ENCODE measurements around the gene MKX. TPM values are rescaled to one million over a fixed set of nuclear protein-coding genes. Genes with fewer than 3 reads are reported as not detected.

MKX gene
- total RNA-seq, 1 donor from 2014 or later, result not detected

DNA sequence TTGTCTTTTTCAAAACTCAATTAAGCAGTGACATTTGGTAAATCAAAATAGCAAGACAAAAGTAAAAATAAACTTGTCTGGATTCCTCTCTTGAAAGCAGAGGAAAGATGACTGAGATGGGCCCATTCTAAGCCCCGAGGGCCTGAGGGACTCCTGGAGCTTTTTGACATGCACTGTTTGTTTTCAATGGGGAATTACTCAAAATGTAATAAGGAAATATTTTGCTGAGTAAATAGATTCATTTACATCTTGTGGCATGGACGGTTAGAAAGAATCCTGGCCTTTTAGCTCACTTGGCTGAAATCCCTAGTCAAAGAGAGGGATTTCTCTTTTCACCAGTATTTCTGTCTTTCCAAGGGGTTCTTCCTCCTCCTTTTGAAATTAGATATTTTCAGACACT lies 108.0 kb downstream of the MKX start:
- TF ChIP-seq, protein P1, sequence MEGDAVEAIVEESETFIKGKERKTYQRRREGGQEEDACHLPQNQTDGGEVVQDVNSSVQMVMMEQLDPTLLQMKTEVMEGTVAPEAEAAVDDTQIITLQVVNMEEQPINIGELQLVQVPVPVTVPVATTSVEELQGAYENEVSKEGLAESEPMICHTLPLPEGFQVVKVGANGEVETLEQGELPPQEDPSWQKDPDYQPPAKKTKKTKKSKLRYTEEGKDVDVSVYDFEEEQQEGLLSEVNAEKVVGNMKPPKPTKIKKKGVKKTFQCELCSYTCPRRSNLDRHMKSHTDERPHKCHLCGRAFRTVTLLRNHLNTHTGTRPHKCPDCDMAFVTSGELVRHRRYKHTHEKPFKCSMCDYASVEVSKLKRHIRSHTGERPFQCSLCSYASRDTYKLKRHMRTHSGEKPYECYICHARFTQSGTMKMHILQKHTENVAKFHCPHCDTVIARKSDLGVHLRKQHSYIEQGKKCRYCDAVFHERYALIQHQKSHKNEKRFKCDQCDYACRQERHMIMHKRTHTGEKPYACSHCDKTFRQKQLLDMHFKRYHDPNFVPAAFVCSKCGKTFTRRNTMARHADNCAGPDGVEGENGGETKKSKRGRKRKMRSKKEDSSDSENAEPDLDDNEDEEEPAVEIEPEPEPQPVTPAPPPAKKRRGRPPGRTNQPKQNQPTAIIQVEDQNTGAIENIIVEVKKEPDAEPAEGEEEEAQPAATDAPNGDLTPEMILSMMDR (IDR thresholded peaks at IDR 0.05; ENCODE audit: unreplicated experiment), result no peak
- Mint-ChIP-seq H3K27me3 (ENCODE audit: low read depth) (no peaks in the 10 kb centered on the region), H3K36me3 (no peaks in the 10 kb centered on the region), H3K9me3 (peaks cover 17% of the 10 kb centered on the region), H3K4me3 (no peak overlapping the region), H3K4me1 (peaks cover 4% of the 10 kb centered on the region), H3K27ac (no peak overlapping the region)
- DNase-seq (ENCODE audit: low spot score in 2 of 2, unreplicated experiment in 2 of 2), result no peak

- Mint-ChIP-seq H3K4me3 (no peak overlapping the region), H3K9me3 (peaks cover 15% of the 10 kb centered on the region), H3K4me1 (peaks cover 4% of the 10 kb centered on the region), H3K36me3 (no peaks in the 10 kb centered on the region), H3K27me3 (ENCODE audit: low read depth) (no peaks in the 10 kb centered on the region), H3K27ac (no peak overlapping the region)
- TF ChIP-seq, protein P1 (IDR thresholded peaks at IDR 0.05; ENCODE audit: unreplicated experiment), result no peak
- DNase-seq (ENCODE audit: low spot score in 2 of 2, unreplicated experiment in 2 of 2), result no peak
Measured at GRCh38 chr10:27636816-27637215, 108.8 kb downstream of the MKX start.

- Mint-ChIP-seq H3K9me3 (peaks cover 11% of the 10 kb centered on the region), H3K4me1 (peaks cover 4% of the 10 kb centered on the region), H3K36me3 (no peaks in the 10 kb centered on the region), H3K4me3 (no peak overlapping the region), H3K27ac (no peak overlapping the region), H3K27me3 (ENCODE audit: low read depth) (no peaks in the 10 kb centered on the region)
- TF ChIP-seq, protein P1 (IDR thresholded peaks at IDR 0.05; ENCODE audit: unreplicated experiment), result no peak
- DNase-seq (ENCODE audit: low spot score in 2 of 2, unreplicated experiment in 2 of 2), result no peak
Measured at GRCh38 chr10:27635699-27636270, 109.8 kb downstream of the MKX start.

DNA sequence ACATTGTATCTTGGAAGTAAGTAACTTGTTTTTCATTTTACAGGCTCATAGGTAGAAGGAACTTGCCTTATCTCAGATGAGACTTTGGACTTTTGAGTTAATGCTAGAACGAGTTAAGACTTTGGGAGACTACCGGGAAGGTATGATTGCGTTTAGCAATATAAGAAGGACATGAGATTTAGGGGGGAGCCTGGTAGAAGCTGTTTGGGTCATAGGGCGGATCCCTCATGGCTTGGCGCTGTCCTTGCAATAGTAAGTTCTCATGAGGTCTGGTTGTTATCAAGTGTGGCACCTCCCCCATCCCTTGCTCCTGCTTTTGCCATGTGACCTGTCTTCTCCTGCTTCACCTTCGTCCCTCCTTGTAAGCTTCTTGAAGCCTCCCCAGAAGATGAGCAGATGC lies 110.3 kb downstream of the MKX start:
- Mint-ChIP-seq H3K9me3 (peaks cover 11% of the 10 kb centered on the region), H3K4me1 (peaks cover 4% of the 10 kb centered on the region), H3K27ac (no peak overlapping the region), H3K27me3 (ENCODE audit: low read depth) (no peaks in the 10 kb centered on the region), H3K4me3 (no peak overlapping the region), H3K36me3 (no peaks in the 10 kb centered on the region)
- no peak for DNase-seq (ENCODE audit: low spot score in 2 of 2, unreplicated experiment in 2 of 2)
- TF ChIP-seq, protein P1 (IDR thresholded peaks at IDR 0.05; ENCODE audit: unreplicated experiment), result no peak

GRCh38 chr10:27628621-27629020 lies 117.0 kb downstream of the MKX start:
- Mint-ChIP-seq H3K36me3 (no peaks in the 10 kb centered on the region), H3K4me1 (peaks cover 9% of the 10 kb centered on the region), H3K27ac (no peak overlapping the region), H3K4me3 (no peak overlapping the region), H3K27me3 (ENCODE audit: low read depth) (no peaks in the 10 kb centered on the region), H3K9me3 (peaks cover 11% of the 10 kb centered on the region)
- no peak for DNase-seq (ENCODE audit: low spot score in 2 of 2, unreplicated experiment in 2 of 2)
- TF ChIP-seq, protein P1 (IDR thresholded peaks at IDR 0.05; ENCODE audit: unreplicated experiment), result no peak

- peaks cover 13% of the 10 kb centered on the region for H3K4me1 Mint-ChIP-seq
- no peak overlapping the region for H3K4me3 Mint-ChIP-seq
- no peak for DNase-seq (ENCODE audit: low spot score in 2 of 2, unreplicated experiment in 2 of 2)
- H3K9me3 Mint-ChIP-seq, result no peaks in the 10 kb centered on the region
- TF ChIP-seq, protein P1 (IDR thresholded peaks at IDR 0.05; ENCODE audit: unreplicated experiment), result no peak
- H3K27ac Mint-ChIP-seq, result no peak overlapping the region
- no peaks in the 10 kb centered on the region for H3K36me3 Mint-ChIP-seq
- H3K27me3 Mint-ChIP-seq (ENCODE audit: low read depth), result no peaks in the 10 kb centered on the region
Measured at GRCh38 chr10:27626890-27627289, 118.7 kb downstream of the MKX start.

All from mesothelial cell of epicardium (in vitro differentiated cells).